ENCODE data around the gene CTNNBL1.

CTNNBL1 gene

GRCh38 chr20:37846573-37846972, 152.7 kb downstream of the CTNNBL1 start:
- no peak overlapping the region for H3K23ac ChIP-seq (ENCODE audit: low read length)
- H3K9ac ChIP-seq (ENCODE audit: low read length), result no peak overlapping the region
- peaks cover 5 to 7% of the 10 kb centered on the region in 2 experiments for H3K4me1 ChIP-seq (ENCODE audit: control insufficient read depth in 1 of 2, insufficient read depth in 2 of 2, low read length in 2 of 2)
- no peak overlapping the region for H3K4me2 ChIP-seq (ENCODE audit: low read length)
- H2BK5ac ChIP-seq (ENCODE audit: low read depth, low read length, poor library complexity), result no peak overlapping the region
- no peak overlapping the region for H3K4me3 ChIP-seq (ENCODE audit: low read depth, low read length)
- H3K14ac ChIP-seq (ENCODE audit: low read length), result no peak overlapping the region
- no peak overlapping the region for H2BK120ac ChIP-seq (ENCODE audit: insufficient read depth, low read length, poor library complexity)
- no peak overlapping the region for H2AK5ac ChIP-seq (ENCODE audit: low read length)
- H3K4ac ChIP-seq (ENCODE audit: low read depth, low read length), result no peak overlapping the region
- H3K79me1 ChIP-seq (ENCODE audit: low read length), result no peaks in the 10 kb centered on the region
- no peak overlapping the region for H3K18ac ChIP-seq (ENCODE audit: low read length)
- no peak overlapping the region for H4K12ac ChIP-seq (ENCODE audit: low read depth, low read length)
- no CpG with 5 or more reads among the region's 4 CpGs for WGBS (ENCODE audit: extremely low coverage, insufficient coverage, insufficient read length)
- H3K36me3 ChIP-seq (ENCODE audit: control insufficient read depth in 1 of 2, insufficient read depth in 2 of 2, low read length in 2 of 2), result peaks cover 4 to 21% of the 10 kb centered on the region in 2 experiments
- no peak overlapping the region for H3K27ac ChIP-seq (ENCODE audit: low read depth, low read length)
- H2BK12ac ChIP-seq (ENCODE audit: low read length), result no peak overlapping the region
- peaks cover 1% of the 10 kb centered on the region for H3K9me3 ChIP-seq (ENCODE audit: insufficient read depth, low read depth, low read length)
- no peaks in the 10 kb centered on the region for H3K27me3 ChIP-seq (ENCODE audit: insufficient read depth, low read length)
- no peak overlapping the region for H4K8ac ChIP-seq (ENCODE audit: low read depth, low read length)
- DNase-seq, result no peak
- no peaks in the 10 kb centered on the region for H3K79me2 ChIP-seq (ENCODE audit: control insufficient read depth, insufficient read depth, low read length, poor library complexity)
- H2AFZ ChIP-seq (ENCODE audit: insufficient read depth, low read length, poor library complexity), result no peak overlapping the region
- no peak overlapping the region for H4K91ac ChIP-seq (ENCODE audit: low read depth, low read length)

- no CpG with 5 or more reads among the region's 5 CpGs for WGBS (ENCODE audit: extremely low coverage, insufficient coverage, insufficient read length)
- no peak overlapping the region for H3K4me3 ChIP-seq (ENCODE audit: low read depth, low read length)
- no peak overlapping the region for H2BK120ac ChIP-seq (ENCODE audit: insufficient read depth, low read length, poor library complexity)
- no peak overlapping the region for H2BK5ac ChIP-seq (ENCODE audit: low read depth, low read length, poor library complexity)
- H4K91ac ChIP-seq (ENCODE audit: low read depth, low read length), result no peak overlapping the region
- H2AFZ ChIP-seq (ENCODE audit: insufficient read depth, low read length, poor library complexity), result no peak overlapping the region
- peaks cover 3 to 17% of the 10 kb centered on the region in 2 experiments for H3K36me3 ChIP-seq (ENCODE audit: control insufficient read depth in 1 of 2, insufficient read depth in 2 of 2, low read length in 2 of 2)
- H3K4ac ChIP-seq (ENCODE audit: low read depth, low read length), result no peak overlapping the region
- no peak overlapping the region for H4K12ac ChIP-seq (ENCODE audit: low read depth, low read length)
- H3K9ac ChIP-seq (ENCODE audit: low read length), result no peak overlapping the region
- H3K18ac ChIP-seq (ENCODE audit: low read length), result no peak overlapping the region
- peaks cover 5 to 7% of the 10 kb centered on the region in 2 experiments for H3K4me1 ChIP-seq (ENCODE audit: control insufficient read depth in 1 of 2, insufficient read depth in 2 of 2, low read length in 2 of 2)
- H3K27ac ChIP-seq (ENCODE audit: low read depth, low read length), result no peak overlapping the region
- no peak overlapping the region for H3K4me2 ChIP-seq (ENCODE audit: low read length)
- H3K79me1 ChIP-seq (ENCODE audit: low read length), result no peaks in the 10 kb centered on the region
- peaks cover 1% of the 10 kb centered on the region for H3K9me3 ChIP-seq (ENCODE audit: insufficient read depth, low read depth, low read length)
- no peak overlapping the region for H3K14ac ChIP-seq (ENCODE audit: low read length)
- H3K27me3 ChIP-seq (ENCODE audit: insufficient read depth, low read length), result no peaks in the 10 kb centered on the region
- DNase-seq, result no peak
- no peak overlapping the region for H4K8ac ChIP-seq (ENCODE audit: low read depth, low read length)
- no peak overlapping the region for H2AK5ac ChIP-seq (ENCODE audit: low read length)
- no peak overlapping the region for H2BK12ac ChIP-seq (ENCODE audit: low read length)
- no peaks in the 10 kb centered on the region for H3K79me2 ChIP-seq (ENCODE audit: control insufficient read depth, insufficient read depth, low read length, poor library complexity)
- no peak overlapping the region for H3K23ac ChIP-seq (ENCODE audit: low read length)
Measured at GRCh38 chr20:37848706-37849105, 154.9 kb downstream of the CTNNBL1 start.

GRCh38 chr20:37849156-37849555, 155.3 kb downstream of the CTNNBL1 start:
- no peak overlapping the region for H2BK5ac ChIP-seq (ENCODE audit: low read depth, low read length, poor library complexity)
- H3K4me3 ChIP-seq (ENCODE audit: low read depth, low read length), result no peak overlapping the region
- peaks cover 5 to 7% of the 10 kb centered on the region in 2 experiments for H3K4me1 ChIP-seq (ENCODE audit: control insufficient read depth in 1 of 2, insufficient read depth in 2 of 2, low read length in 2 of 2)
- H2BK120ac ChIP-seq (ENCODE audit: insufficient read depth, low read length, poor library complexity), result no peak overlapping the region
- no peaks in the 10 kb centered on the region for H3K27me3 ChIP-seq (ENCODE audit: insufficient read depth, low read length)
- no peak overlapping the region for H4K91ac ChIP-seq (ENCODE audit: low read depth, low read length)
- no peaks in the 10 kb centered on the region for H3K79me1 ChIP-seq (ENCODE audit: low read length)
- H3K4me2 ChIP-seq (ENCODE audit: low read length), result no peak overlapping the region
- H3K14ac ChIP-seq (ENCODE audit: low read length), result no peak overlapping the region
- H4K12ac ChIP-seq (ENCODE audit: low read depth, low read length), result no peak overlapping the region
- H3K18ac ChIP-seq (ENCODE audit: low read length), result no peak overlapping the region
- no peak for DNase-seq
- WGBS (ENCODE audit: extremely low coverage, insufficient coverage, insufficient read length), result no CpG with 5 or more reads among the region's 9 CpGs
- no peak overlapping the region for H3K4ac ChIP-seq (ENCODE audit: low read depth, low read length)
- no peak overlapping the region for H2AK5ac ChIP-seq (ENCODE audit: low read length)
- H3K9me3 ChIP-seq (ENCODE audit: insufficient read depth, low read depth, low read length), result peaks cover 1% of the 10 kb centered on the region
- H2AFZ ChIP-seq (ENCODE audit: insufficient read depth, low read length, poor library complexity), result no peak overlapping the region
- H3K23ac ChIP-seq (ENCODE audit: low read length), result no peak overlapping the region
- H4K8ac ChIP-seq (ENCODE audit: low read depth, low read length), result no peak overlapping the region
- peaks cover 3 to 17% of the 10 kb centered on the region in 2 experiments for H3K36me3 ChIP-seq (ENCODE audit: control insufficient read depth in 1 of 2, insufficient read depth in 2 of 2, low read length in 2 of 2)
- H3K27ac ChIP-seq (ENCODE audit: low read depth, low read length), result no peak overlapping the region
- no peak overlapping the region for H3K9ac ChIP-seq (ENCODE audit: low read length)
- no peaks in the 10 kb centered on the region for H3K79me2 ChIP-seq (ENCODE audit: control insufficient read depth, insufficient read depth, low read length, poor library complexity)
- H2BK12ac ChIP-seq (ENCODE audit: low read length), result no peak overlapping the region

- Histone ChIP-seq H4K8ac (ENCODE audit: low read depth, low read length) (no peak overlapping the region), H3K79me1 (ENCODE audit: low read length) (no peaks in the 10 kb centered on the region), H4K91ac (ENCODE audit: low read depth, low read length) (no peak overlapping the region), H2AK5ac (ENCODE audit: low read length) (no peak overlapping the region), H3K4me3 (ENCODE audit: low read depth, low read length) (no peak overlapping the region), H2BK5ac (ENCODE audit: low read depth, low read length, poor library complexity) (no peak overlapping the region), H3K27ac (ENCODE audit: low read depth, low read length) (no peak overlapping the region), H3K4ac (ENCODE audit: low read depth, low read length) (no peak overlapping the region), H2BK120ac (ENCODE audit: insufficient read depth, low read length, poor library complexity) (no peak overlapping the region), H3K4me2 (ENCODE audit: low read length) (no peak overlapping the region), H3K4me1 (ENCODE audit: control insufficient read depth in 1 of 2, insufficient read depth in 2 of 2, low read length in 2 of 2) (peaks cover 5 to 7% of the 10 kb centered on the region in 2 experiments), H3K9me3 (ENCODE audit: insufficient read depth, low read depth, low read length) (peaks cover 1% of the 10 kb centered on the region), H3K36me3 (ENCODE audit: control insufficient read depth in 1 of 2, insufficient read depth in 2 of 2, low read length in 2 of 2) (peaks cover 3 to 17% of the 10 kb centered on the region in 2 experiments), H2BK12ac (ENCODE audit: low read length) (no peak overlapping the region), H4K12ac (ENCODE audit: low read depth, low read length) (no peak overlapping the region), H3K27me3 (ENCODE audit: insufficient read depth, low read length) (no peaks in the 10 kb centered on the region), H3K23ac (ENCODE audit: low read length) (no peak overlapping the region), H3K18ac (ENCODE audit: low read length) (no peak overlapping the region), H3K9ac (ENCODE audit: low read length) (no peak overlapping the region), H3K14ac (ENCODE audit: low read length) (no peak overlapping the region), H3K79me2 (ENCODE audit: control insufficient read depth, insufficient read depth, low read length, poor library complexity) (no peaks in the 10 kb centered on the region), H2AFZ (ENCODE audit: insufficient read depth, low read length, poor library complexity) (no peak overlapping the region)
- no CpG with 5 or more reads among the region's 2 CpGs for WGBS (ENCODE audit: extremely low coverage, insufficient coverage, insufficient read length)
- no peak for DNase-seq
Measured at GRCh38 chr20:37849566-37849965, 155.7 kb downstream of the CTNNBL1 start.
